BE2C (cell line): ENCODE results near the gene SELENOK.
"Not testable (repeated sequence)": the region's sequence is repeated elsewhere in the genome, so short reads cannot be mapped to it uniquely, and the experiment has no call there.

Source experiments
- DNase-seq: peaks from one replicate; pipeline ENCODE4 v3.0.0-alpha.2; 2020
- H3K27me3 ChIP-seq: fragments of 250-450 bp; sonication (Bioruptor Pico); 2 replicates; pipeline ENCODE4 v1.5.1; 2020; ENCODE audit warnings: mild to moderate bottlenecking
- H3K36me3 ChIP-seq: fragments of 250-450 bp; sonication (Bioruptor Pico); 2 replicates; pipeline ENCODE4 v1.5.1; 2020; ENCODE audit warnings: mild to moderate bottlenecking
- H3K4me1 ChIP-seq: fragments of 250-450 bp; sonication (Bioruptor Pico); 2 replicates; pipeline ENCODE4 v1.5.1; 2020
- H3K4me3 ChIP-seq: 2 replicates; pipeline ENCODE4 v1.5.1; 2011; ENCODE audit warnings: low read depth, low read length
- H3K9me3 ChIP-seq: fragments of 250-450 bp; sonication (Bioruptor Pico); 2 replicates; pipeline ENCODE4 v1.5.1; 2020
- CTCF ChIP-seq: IDR thresholded peaks from 2 replicates; pipeline ENCODE4 v1.5.1; 2012; ENCODE audit warnings: mild to moderate bottlenecking, low read depth, low read length

SELENOK gene

GRCh38 chr3:53936347-53936746, 44.7 kb upstream of the SELENOK start:
- H3K4me1 ChIP-seq, result no peaks in the 10 kb centered on the region; the same call in 1 of the 2 replicates
- H3K27me3 ChIP-seq, result no peaks in the 10 kb centered on the region
- no peak for DNase-seq
- H3K9me3 ChIP-seq, result no peaks in the 10 kb centered on the region
- H3K36me3 ChIP-seq, result no peaks in the 10 kb centered on the region
- no peak for TF ChIP-seq CTCF
- no peak overlapping the region for H3K4me3 ChIP-seq

- DNase-seq, result no peak
- H3K9me3 ChIP-seq, result no peaks in the 10 kb centered on the region
- H3K27me3 ChIP-seq, result no peaks in the 10 kb centered on the region
- H3K4me1 ChIP-seq, result no peaks in the 10 kb centered on the region; the same call in 1 of the 2 replicates
- H3K36me3 ChIP-seq, result no peaks in the 10 kb centered on the region
- H3K4me3 ChIP-seq, result no peak overlapping the region
- TF ChIP-seq CTCF, result no peak
Measured at GRCh38 chr3:53935283-53935901, 43.7 kb upstream of the SELENOK start.

GRCh38 chr3:53927208-53927872, 35.7 kb upstream of the SELENOK start:
- not testable (repeated sequence) for H3K4me3 ChIP-seq, H3K4me1 ChIP-seq, H3K27me3 ChIP-seq, H3K9me3 ChIP-seq, H3K36me3 ChIP-seq, DNase-seq

- no peaks in the 10 kb centered on the region for H3K4me1 ChIP-seq
- H3K36me3 ChIP-seq, result no peaks in the 10 kb centered on the region
- no peak for DNase-seq
- peak; percentile 43 for TF ChIP-seq CTCF
- H3K27me3 ChIP-seq, result peaks cover 4% of the 10 kb centered on the region; the same call in 1 of the 2 replicates
- no peak overlapping the region for H3K4me3 ChIP-seq
- H3K9me3 ChIP-seq, result no peaks in the 10 kb centered on the region
Measured at GRCh38 chr3:53921296-53921695, 29.6 kb upstream of the SELENOK start.

DNA sequence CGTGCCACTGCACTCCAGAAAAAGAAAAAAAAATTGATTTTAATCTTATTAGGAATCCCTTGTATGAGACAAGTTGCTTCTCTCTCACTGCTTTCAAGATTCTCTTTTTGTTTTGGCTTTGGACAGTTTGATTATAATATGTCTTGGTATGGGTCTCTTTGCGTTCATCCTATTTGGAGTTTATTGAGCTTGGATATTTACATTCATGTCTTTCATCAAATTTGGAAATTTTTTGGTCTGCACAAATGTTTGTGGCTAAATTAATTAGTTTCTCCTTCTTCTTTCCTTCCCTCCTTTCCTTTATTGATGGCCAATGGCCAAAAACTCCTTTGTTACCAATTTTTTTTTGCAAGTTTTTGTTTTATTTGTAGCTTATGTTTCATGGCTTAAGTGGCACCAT, 28.1 kb upstream of the SELENOK start:
- Histone ChIP-seq H3K9me3 (no peaks in the 10 kb centered on the region), H3K4me3 (no peak overlapping the region), H3K4me1 (no peaks in the 10 kb centered on the region), H3K36me3 (no peaks in the 10 kb centered on the region), H3K27me3 (peaks cover 4% of the 10 kb centered on the region; the same call in 1 of the 2 replicates)
- DNase-seq, result no peak
- no peak for TF ChIP-seq CTCF

DNA sequence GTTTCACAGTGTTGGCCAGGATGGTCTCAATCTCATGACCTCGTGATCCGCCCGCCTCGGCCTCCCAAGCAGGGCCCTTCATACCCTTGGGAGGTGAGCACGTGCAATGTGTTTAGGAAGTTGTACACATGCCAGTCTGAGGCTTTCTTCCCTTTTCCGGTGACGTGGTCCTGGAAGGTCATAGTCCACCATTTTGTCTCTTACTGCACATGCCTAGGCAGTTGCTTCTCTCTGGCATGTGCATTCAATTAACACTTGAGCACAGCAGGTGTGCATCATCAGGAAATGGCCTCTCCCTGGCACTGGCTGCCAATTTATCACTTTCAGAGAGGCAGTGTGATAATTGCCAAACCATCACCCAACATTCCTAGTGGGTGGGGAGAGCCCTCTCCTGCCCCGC, 21.7 kb upstream of the SELENOK start:
- Histone ChIP-seq H3K9me3 (no peaks in the 10 kb centered on the region), H3K36me3 (no peaks in the 10 kb centered on the region), H3K4me1 (no peaks in the 10 kb centered on the region), H3K4me3 (no peak overlapping the region), H3K27me3 (peaks cover 4% of the 10 kb centered on the region; the same call in 1 of the 2 replicates)
- no peak for TF ChIP-seq CTCF
- no peak for DNase-seq
